Measurements from ENCODE around the gene MLLT1.

Gene MLLT1

DNA sequence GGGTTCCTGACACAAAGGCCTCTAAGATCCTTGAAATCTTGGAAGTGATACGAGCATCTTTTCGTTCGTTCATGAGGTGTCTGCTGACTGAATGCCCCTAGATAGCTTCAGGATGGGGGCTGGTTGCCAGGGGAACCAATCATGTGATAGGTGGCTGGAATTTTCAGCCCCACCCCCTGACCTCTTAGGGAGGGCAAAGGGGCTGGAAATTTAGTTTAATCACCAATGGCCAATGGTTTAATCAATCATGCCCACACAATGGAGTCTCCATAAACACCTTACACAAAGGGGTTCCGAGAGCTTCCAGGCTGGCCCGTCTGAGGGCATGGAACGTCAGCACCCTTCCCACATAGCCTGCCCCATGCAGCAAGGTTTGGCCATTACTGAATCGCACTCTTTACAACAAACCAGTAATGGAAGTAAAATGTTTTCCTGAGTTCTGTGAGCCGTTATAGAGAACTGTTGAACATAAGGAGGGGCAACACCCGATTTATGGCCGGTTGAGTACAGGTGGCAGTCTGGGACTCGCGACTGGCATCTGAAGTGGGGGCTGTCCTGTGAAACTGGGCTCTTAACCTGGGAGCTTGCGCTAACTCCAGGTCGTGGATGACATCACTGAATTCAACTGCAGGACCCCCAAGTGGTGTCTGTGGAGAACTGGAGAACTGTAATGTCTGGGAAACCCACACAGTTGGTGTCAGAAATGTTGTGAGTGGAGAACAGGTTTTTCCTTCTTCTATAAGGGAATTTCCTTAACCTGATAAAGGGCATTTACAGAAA is 25.6 kb downstream of the MLLT1 start:
- DNase-seq, result no peak

DNA sequence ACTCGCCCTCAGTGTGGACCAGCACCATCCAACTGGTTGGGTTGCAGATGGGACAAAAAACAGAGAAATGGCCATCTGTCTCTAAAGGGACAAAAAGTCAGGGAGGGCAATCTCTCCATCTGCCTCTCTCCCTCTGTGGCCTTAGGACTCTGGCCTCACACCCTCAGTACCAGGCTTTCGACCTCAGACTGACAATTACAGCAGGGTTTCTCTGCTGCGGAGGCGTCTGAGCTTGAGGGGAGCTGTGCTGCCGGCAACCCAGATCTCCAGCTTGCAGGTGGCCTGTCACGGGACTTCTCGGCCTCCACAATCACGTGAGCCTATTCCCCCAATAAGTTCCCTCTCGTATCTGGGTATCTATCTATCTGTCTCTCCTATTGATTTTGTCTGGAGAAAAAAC is 27.7 kb downstream of the MLLT1 start:
- DNase-seq, result no peak

DNA sequence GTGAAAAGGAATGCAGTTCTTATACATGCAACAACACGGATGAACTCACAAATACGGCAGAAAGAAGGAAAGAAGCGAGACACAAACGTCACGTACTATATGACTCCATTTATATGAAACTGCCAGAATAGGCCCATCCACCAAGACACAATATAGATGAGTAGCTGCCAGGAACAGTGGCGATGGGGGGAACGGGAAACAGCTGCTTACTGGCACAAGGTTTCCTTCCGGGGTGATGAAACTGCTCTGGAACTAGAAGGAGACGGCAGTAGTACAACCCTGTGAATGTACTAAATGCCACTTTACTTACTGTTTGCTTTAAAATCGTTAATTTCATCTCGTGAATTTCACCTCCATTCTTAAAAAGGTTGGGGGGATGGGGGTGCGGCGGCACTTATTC is 28.9 kb downstream of the MLLT1 start:
- DNase-seq, result no peak

DNA sequence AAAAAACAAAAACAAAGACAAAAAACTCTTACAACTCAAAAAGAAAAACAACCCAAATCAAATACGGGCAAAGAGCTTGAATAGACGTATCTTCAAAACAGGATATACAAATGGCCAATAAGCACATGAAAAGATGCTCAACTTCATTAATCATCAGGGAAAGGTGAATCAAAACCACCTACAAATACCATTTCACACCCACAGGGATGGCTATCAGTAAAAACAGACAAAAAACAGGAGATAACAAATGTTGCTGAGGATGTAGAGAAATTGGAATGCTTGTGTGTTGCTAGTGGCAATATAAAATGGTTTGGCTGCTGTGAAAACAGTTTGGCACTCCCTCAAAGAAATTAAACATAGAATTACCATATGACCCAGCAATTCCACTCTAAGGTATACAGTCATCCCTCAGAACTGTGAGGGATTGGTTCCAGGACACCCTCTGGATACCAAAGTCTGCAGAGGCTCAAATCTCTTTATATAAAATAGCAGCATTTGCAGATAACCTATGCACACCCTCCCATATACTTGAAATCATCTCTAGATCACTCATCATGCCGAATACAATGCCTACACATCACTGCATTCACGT is 29.7 kb downstream of the MLLT1 start:
- DNase-seq, result no peak

DNA sequence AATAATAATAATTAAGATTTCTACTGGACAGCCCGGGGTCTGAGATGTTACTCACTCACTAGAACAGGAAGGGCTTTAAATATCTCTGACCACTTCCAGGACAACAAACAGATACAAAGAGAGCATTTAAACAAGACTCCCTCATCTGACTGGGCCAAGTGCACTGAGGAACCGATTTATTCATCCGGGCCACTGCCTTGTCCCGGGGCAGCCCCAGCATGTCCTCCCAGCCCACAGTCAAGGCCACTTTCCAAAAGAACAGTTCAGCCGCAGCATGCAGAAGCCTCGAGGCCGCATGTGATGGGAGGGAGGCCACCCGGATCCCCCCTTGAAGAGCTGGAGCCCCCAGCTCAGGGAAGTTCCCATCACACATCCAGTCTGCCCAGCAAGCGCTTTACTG is 30.5 kb downstream of the MLLT1 start:
- no peak for DNase-seq

DNA sequence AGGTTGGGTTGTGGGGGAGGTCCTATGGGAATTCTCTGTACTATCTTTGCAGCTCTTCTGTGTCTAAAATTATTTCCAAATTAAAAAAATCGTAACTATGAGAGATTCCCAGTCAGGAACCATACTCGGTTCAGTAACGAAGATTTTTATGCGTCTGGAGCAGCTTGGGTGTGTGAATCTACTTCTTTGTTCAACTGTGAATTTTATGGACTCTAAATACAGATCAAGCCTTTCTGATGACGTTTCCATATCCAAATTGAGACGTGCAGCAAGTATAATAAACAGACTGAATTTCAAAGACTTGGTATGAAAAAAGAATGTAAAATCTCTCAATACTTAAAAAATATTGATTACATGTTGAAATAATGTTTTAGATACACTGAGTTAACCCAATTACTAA is 30.9 kb downstream of the MLLT1 start:
- no peak for DNase-seq

DNA sequence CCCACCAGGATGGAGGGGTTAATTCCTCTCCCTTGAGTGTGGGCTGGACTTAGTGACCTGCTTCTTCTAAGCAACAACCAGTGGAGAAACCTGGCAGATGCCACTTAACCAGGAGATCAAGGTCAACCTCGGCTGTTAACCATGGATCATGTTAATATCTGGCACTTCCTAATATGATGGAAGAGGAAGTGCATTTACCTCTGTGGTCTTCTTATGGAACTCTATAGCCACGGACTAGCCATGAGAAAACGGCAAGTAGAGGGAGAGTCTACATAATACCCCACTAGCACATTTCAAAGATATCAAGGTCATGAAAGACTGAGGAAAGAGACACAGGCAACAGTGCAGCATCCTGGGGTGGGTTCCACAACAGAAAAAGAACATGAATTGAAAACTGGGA is 31.4 kb downstream of the MLLT1 start:
- DNase-seq, result no peak

DNA sequence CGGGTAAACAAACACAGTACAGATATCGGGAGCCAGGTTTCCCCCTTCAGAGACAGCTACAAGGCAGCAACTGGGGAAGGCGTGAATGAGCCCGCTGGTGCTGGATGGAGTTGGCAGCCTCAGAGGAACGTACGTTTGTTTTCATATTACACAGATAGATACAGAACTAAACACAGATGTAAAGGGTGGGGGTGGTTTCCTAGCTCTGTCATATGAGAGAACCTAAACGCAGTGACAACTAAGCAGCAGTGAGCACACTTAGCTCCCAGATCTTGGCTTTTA is 32.8 kb downstream of the MLLT1 start:
- no peak for DNase-seq

DNA sequence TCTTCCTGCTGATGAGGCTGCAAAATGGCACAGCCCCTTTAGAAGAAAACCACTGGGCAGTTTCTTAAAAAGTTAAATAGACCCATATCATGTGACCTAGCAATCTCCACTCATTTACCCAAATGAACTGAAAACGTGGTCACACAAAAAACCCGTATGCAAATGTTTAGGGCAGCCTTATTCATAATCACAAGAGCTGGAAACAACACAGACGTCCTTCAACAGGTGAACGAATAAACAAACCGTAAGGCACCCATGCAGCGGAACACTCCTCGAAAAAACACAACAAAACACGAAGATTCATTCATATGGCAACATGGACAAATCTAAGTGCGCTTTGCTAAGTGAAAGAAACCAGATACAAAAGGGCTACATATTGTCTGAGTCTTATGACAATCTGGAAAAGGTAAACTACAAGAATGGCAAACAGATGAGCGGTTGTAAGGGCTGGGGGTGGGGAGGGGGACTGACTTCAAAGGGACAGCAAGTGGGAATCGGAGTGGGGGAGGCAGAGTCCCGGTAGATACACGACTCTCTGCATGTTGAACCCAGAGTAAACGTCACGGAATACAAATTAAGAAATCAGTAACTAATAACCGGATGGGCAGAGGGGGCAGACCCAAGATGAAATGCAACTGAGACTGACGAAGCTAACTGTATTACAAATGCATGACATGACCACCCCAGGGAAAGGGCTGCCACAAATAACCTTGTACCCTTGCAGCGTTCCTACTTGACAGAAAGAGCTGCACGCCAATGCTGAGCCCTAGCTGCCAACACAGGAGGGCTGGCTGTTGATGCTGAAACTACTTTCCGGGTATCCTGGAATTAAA is 33.4 kb downstream of the MLLT1 start:
- DNase-seq, result no peak

DNA sequence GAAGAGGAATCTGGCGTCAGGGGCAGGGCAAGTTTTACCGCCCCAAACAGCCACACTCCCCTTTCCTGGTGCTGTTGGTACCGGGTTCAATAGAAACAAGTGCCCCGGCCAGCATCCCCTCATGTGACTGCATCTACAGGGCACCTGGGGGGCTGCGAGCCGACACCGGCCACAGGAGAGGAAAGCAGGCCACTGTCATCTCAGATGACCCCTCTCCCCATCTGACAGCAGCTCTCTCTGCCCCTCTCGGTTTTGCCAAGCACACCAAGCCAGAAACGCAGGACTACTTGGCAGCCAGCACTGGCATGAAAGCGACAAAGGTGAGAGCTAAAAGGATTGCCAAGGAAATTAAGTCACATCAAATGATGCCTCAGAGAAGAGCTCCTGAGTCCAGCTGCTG is 37.1 kb downstream of the MLLT1 start:
- no peak for DNase-seq

DNA sequence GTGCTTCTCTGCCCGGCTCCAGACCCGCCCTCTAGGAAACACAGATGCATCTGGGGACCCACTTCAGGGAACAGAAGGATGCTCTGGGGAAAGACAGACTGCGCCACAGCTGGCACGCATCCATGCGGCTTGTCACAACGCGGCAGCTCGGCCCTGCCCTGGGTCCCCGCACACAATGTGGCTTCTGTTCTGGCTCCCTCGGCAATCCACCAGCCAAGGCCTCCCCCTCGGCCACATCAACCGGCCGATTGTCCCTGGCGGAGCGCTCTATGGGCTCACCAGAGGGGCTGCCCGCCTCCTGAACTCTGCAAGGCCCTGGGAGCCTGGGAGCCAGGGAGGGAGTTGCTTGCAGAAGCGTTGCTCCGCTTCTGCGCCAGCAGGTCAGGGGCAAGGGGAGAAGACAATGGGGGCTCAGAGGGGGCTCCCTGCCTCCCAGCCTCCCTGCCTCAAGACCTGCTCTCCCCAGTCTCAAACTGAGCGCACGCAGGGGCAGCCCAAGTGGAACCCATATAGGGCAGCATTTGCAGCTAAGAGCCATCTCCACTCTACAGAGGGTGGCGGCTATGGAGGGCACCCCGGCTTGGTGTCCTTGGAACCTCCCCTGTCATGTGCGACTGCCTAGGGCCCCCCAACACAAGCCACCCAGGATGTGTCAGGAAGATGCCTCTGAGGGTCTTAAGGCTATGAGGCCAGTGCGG is 37.9 kb downstream of the MLLT1 start:
- no peak for DNase-seq

DNA sequence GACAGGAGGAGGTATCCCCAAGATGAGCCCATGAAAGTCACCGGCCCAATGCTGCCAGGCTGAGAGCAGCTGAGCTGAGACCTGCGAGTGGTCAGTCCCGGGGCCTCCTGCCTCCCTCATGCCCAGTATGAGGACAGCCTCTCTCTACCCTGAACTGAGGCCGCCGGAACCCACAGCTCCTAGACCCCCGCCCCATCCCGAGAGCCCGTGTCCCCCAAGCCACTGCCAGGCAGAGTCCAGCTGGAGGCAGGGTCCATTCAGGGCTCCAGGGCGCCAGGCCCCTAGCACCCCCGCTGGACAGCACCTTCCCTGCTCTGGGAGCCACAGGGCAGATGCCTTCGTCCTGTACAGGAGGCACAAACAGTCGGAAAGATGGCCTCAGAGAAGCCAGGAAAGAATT is 38.7 kb downstream of the MLLT1 start:
- no peak for DNase-seq

DNA sequence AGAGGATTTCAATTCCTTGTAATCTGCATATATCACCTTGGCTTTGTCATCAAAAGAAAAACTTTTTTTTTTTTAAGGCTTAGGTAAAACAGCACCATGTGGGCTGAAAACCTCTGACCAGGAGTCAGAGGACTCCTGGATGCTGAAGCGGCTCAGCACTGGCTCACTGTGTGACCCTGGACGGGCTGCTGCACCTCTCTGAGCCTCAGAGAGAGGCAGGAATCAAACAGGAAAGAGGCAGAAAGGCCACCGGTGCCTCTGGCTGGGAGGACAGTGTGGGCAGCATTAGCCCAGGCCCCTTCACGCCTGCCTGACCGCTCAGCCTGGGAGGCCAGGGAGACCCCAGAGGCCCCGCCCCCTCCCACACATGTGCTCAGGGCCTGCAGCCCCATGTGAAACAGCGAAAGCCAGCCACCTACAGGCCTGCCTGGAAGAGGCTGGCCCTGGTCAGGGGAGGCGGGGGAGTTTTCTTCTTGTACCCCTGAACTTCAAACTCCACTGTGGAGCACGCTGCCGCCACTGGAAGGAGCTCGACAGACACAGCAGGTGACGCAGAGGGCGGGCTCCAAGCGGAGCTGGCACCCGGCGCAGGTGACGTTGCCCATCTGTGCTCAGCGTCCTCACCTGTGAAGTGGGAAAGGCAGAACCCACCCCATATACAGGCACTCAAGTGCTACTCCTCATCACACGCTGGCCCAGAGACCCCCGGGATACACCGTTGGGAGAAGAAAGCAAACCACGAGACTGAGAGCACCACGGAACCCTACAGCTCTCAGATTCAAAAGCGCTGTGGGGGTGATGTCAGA is 39.7 kb downstream of the MLLT1 start:
- no peak for DNase-seq

DNA sequence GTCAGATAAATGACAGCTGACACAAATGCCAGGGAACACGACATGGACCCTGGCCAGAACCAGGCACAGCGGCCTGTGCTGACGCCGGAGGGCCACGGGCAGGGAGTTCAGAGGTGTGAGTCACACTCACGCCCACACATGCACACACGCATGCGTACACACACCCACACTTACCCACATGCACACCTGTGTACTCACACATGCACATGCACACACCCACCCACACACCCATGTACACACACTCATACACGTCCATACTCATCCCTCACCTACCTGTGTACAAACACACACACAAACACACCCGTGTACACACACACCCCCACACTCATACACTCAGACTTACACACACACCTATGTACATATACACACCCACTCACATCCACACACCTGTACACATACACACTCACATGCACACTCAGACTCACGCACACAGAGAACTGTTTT is 40.4 kb downstream of the MLLT1 start:
- peak; percentile 17 for DNase-seq

DNA sequence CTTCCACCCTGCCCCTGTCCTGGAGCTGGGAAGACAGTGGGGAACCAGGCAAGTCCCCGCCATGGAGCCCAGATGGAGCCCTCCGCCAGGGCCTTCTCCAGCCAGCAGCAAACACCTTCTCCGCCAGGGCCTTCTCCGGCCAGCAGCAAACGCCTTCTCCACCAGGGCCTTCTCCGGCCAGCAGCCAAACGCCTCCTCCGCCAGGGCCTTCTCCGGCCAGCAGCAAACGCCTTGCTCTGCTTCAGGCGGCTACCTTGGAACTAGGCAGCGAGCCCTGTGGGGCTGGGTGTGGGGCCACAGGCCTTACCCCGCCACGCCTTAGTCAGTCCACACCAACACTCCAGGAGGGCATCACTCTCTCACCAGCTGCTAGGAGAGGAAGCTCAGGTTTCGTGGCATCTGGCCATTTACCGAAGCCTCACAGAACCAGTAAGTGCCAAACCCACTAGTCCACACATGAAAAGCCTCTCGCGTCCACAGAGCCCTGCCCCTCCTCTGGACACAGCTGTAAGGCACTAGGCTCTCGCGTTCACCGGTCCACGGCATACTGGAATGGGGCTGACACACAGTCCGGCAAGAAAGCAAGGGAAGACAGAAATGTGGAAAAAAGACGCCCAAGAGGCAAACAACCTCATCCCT is 41.0 kb downstream of the MLLT1 start:
- DNase-seq, result no peak

DNA sequence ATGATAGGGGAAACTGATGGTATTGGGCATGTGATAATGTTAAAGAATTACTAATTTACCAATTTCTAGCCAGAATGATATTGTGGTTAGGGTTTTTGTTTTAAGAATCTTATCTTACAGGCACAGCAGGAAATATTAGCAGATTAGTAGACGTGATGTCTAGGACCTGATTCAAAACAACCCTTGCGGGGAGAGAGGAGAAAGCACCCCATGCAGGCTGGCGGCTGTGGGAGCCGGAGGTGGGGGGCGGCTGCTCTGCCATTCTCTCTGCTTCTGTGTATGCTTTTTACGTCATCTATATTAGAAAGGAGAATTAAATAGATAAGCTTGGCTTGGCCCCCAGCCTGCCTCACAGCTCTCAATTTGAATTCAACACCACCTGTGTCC is 41.5 kb downstream of the MLLT1 start:
- DNase-seq, result peak; percentile 20

DNA sequence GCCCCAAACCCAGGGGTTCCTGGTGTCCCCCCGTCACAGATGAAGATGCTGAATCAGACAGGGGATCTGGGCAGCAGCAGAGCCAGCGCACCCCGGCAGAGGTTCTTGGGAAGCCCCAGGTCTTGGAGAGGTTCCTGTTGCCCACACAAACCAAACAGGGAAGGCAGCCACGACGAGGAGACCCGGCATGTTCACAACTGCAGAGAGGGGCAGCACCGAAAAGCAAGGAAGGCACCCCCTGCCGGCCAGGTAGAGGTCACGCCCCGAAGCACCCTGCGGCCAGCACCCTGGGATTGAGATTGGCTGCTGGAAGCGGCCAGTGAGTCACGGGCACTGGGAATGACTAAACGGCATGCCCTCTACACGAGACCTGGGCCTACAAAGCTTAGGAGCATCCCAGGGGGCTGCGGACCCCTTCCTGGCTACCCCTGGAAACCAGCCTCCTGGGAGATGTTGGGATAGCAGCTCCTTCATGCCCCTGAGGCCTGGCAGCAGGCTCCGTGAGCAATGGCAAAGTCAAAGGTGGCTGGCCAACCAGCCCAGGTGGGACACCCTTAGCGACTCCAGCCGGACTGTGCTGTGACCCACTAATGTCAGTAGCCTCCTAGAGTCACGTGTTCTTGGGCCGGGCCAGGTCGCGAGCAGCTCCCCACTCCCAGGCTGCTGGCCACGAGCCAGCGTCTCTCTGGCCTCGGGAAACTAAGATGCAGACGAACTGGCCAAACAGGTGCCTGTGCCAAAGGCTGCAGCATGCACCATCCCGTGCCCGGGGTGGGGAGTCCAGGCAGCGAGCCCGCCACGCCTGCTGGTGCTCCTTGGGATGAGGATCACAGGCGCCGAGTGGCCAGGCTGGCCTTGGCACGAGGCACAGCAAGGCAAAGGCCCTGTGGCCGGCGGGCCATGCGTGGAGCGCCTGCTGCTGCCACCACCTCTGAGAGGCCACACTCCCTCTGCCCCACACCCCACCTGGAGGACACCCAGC is 43.2 kb downstream of the MLLT1 start:
- DNase-seq, result no peak

DNA sequence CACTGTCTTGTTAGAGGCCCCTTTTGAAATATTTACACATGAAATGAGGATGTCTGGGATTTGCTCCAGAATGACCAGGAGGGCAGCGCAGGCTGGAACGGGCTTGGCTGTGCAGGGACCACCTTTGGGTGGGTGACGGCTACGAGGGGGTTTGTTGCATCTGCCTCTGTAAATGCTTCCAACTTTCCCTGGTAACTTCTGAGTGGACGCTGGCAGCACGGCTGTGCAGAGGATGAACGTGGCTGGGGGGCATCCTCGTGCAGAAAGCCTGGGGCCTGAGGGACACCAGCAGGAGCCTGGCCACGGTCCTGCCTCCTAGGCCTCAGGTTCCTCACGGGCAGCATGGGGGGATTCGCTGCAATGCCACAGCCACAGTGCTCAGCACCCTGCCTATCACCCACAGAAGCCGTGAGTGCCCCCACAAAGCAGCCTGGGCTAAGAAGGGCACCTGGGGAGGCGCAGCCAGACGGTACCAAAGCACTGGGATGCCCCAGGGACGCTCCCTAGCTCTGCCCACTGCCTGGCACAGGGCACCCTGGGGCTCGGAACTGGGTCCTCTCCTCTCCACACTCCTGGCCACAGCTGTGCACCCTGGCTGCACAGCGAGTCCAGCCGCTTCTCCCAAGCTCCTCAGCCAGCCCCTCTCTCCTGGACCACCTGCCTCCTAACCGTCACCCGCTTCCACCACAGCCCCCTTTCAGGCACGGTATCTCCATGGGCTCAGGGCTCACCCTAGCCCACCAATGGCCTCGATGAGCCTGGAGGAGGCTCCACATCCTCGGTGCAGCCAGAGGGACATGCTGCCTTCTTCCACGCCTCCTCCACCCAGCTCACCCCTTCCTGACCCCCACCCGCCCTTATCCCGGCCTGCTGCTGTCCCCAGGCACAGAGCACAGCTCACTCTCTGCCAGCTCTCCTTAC is 44.5 kb downstream of the MLLT1 start:
- DNase-seq, result no peak

DNA sequence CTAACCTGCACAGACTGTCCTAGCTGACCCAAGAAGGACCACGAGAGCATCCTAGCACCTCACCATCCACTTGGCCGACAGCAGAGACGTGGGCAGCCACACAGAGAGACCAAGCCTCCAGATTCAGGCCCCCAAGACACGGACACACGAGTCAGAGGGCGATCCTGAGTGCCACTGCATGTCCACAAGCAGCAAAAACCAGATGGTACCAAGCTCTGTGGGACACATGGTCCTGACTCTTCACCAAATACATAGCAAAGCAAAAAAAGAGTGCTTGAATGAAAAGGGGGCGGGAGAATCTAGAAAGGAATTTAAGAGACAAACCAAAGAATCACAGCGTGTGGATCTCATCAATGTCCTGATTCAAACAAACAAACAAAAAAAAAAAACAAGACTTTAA is 45.2 kb downstream of the MLLT1 start:
- no peak for DNase-seq
